ENCODE results near the gene RNF126. TPM values are rescaled to one million over a fixed set of nuclear protein-coding genes. Genes with fewer than 3 reads are reported as not detected.
"Not testable (repeated sequence)": the region's sequence is repeated elsewhere in the genome, so short reads cannot be mapped to it uniquely, and the experiment has no call there.

Gene RNF126
- polyA plus RNA-seq, 1 donor (not counting 4 experiments of a cell fraction or from before 2014, with no cell fraction given) = 8.2 TPM

DNA sequence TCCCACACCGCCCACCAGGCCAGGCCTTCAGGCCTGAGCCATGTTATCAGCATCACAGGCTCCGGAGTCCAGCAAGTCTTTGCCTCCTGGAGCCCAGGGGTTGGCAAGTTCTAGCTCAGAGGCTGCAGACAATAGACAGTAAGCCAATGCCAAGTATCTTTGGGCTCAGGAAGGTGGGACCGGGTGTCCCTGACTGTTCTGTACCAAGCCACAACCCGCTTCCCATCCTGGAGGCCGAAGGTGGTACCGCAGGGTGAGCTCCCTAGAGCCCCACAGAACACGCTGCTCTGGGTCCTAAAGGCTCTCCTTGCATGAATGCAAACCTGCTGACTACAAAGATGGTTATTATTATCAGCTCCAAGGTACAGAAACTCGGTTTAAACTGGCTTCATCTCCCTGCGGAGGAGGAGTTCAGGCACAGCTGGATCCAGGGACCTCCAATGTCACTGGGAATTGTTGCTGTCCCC lies 7.6 kb upstream of the RNF126 start:
- H3K4me1 ChIP-seq (ENCODE audit: control insufficient read depth, extremely low read depth, insufficient read depth, low read length) = peaks cover 3% of the 10 kb centered on the region
- H3K4me3 ChIP-seq (ENCODE audit: control insufficient read depth in 2 of 3, extremely low read depth in 1 of 3, insufficient read depth in 2 of 3, low read depth in 1 of 3, low read length in 3 of 3) = no peak overlapping the region
- dilution Hi-C loops (cut with MboI; ENCODE audit: extremely low pct_ligation_motif_present, low sequenced_read_pairs) = no loop called here
- no peak overlapping the region for H3K9ac ChIP-seq (ENCODE audit: control insufficient read depth, extremely low read depth, insufficient read depth, low read length)
- no peak overlapping the region for H3K4me2 ChIP-seq (ENCODE audit: control insufficient read depth, extremely low read depth, insufficient read depth, low read depth, low read length)
- no peaks in the 10 kb centered on the region for H4K20me1 ChIP-seq (ENCODE audit: control insufficient read depth, extremely low read depth, insufficient read depth, low read length)
- no peak for DNase-seq (ENCODE audit: low read depth, low spot score)
- H3K27me3 ChIP-seq (ENCODE audit: control insufficient read depth, extremely low read depth, insufficient read depth, low read length) = no peaks in the 10 kb centered on the region
- H3K9me3 ChIP-seq (ENCODE audit: control insufficient read depth, low read depth, low read length) = no peaks in the 10 kb centered on the region
- no peaks in the 10 kb centered on the region for H3K79me2 ChIP-seq (ENCODE audit: control insufficient read depth, insufficient read depth, low read length)
- no peaks in the 10 kb centered on the region for H3K9me1 ChIP-seq (ENCODE audit: control insufficient read depth, extremely low read depth, insufficient read depth, low read length)
- H3K36me3 ChIP-seq (ENCODE audit: control insufficient read depth in 2 of 2, extremely low read depth in 1 of 2, insufficient read depth in 2 of 2, low read length in 2 of 2) = no peaks in the 10 kb centered on the region
- no peak overlapping the region for H3K27ac ChIP-seq (ENCODE audit: control insufficient read depth, insufficient read depth, low read length)
- no peak for TF ChIP-seq CTCF (optimal IDR thresholded peaks at IDR 0.05 in 1 of 3, IDR thresholded peaks at IDR 0.05 in 1 of 3, conservative IDR thresholded peaks at IDR 0.05 in 1 of 3; ENCODE audit: extremely low read depth in 1 of 3, insufficient read depth in 2 of 3, low read length in 3 of 3)
- no peak for TF ChIP-seq EZH2 (IDR thresholded peaks at IDR 0.05; ENCODE audit: low read length)
- H2AFZ ChIP-seq (ENCODE audit: control insufficient read depth, low read length) = no peak overlapping the region
- FAIRE-seq = no peak

DNA sequence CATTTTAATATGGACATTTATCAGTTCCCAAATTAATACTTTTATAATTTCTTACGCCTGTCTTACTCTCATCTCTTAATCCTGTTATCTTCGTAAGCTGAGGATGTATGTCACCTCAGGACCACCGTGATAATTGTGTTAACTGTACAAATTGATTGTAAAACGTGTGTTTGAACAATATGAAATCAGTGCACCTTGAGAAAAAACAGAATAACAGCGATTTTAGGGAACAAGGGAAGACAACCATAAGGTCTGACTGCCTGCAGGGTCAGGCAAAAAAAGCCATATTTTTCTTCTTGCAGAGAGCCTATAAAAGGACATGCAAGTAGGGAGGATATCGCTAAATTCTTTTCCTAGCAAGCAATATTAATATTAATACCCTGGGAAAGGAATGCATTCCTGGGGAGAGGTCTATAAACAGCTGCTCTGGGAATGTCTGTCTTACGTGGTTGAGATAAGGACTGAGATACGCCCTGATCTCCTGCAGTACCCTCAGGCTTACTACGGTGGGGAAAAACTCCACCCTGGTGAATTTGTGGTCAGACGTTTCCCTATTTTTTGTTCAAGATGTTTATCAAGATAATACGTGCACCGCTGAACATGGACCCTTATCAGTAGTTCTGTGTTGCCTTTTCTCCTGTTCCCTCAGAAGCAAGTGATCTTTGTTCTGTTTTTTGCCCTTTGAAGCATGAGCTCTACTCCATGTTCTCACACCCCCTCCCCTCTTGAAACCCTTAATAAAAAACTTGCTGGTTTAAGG lies 5.8 kb upstream of the RNF126 start:
- H3K27ac ChIP-seq (ENCODE audit: control insufficient read depth, insufficient read depth, low read length); H3K9me1 ChIP-seq (ENCODE audit: control insufficient read depth, extremely low read depth, insufficient read depth, low read length); H3K9ac ChIP-seq (ENCODE audit: control insufficient read depth, extremely low read depth, insufficient read depth, low read length); H3K4me2 ChIP-seq (ENCODE audit: control insufficient read depth, extremely low read depth, insufficient read depth, low read depth, low read length); H3K79me2 ChIP-seq (ENCODE audit: control insufficient read depth, insufficient read depth, low read length); H3K27me3 ChIP-seq (ENCODE audit: control insufficient read depth, extremely low read depth, insufficient read depth, low read length); H3K9me3 ChIP-seq (ENCODE audit: control insufficient read depth, low read depth, low read length); H2AFZ ChIP-seq (ENCODE audit: control insufficient read depth, low read length); H3K4me1 ChIP-seq (ENCODE audit: control insufficient read depth, extremely low read depth, insufficient read depth, low read length); H3K36me3 ChIP-seq (ENCODE audit: control insufficient read depth in 2 of 2, extremely low read depth in 1 of 2, insufficient read depth in 2 of 2, low read length in 2 of 2); H4K20me1 ChIP-seq (ENCODE audit: control insufficient read depth, extremely low read depth, insufficient read depth, low read length); dilution Hi-C loops (cut with MboI; ENCODE audit: extremely low pct_ligation_motif_present, low sequenced_read_pairs); DNase-seq (ENCODE audit: low read depth, low spot score); FAIRE-seq; H3K4me3 ChIP-seq (ENCODE audit: control insufficient read depth in 2 of 3, extremely low read depth in 1 of 3, insufficient read depth in 2 of 3, low read depth in 1 of 3, low read length in 3 of 3): not testable (repeated sequence)

DNA sequence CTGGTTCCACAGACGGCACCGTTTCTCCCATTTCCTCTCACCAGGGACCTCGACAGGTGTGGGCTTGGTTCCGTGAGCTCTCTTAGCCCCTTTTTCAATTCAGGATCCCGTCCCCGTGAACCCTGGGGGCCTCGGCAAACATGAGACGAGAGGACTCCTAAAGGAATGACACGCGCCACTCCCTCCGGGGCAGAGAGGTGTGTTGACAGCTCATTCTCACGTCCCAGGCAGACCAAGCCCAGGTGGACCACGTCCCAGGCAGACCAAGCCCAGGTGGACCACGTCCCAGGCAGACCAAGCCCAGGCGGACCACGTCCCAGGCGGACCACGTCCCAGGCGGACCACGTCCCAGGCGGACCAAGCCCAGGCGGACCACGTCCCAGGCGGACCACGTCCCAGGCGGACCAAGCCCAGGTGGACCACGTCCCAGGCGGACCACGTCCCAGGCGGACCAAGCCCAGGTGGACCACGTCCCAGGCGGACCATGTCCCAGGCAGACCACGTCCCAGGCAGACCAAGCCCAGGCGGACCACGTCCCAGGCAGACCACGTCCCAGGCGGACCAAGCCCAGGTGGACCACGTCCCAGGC lies 4.1 kb upstream of the RNF126 start:
- FAIRE-seq; dilution Hi-C loops (cut with MboI; ENCODE audit: extremely low pct_ligation_motif_present, low sequenced_read_pairs); H3K27me3 ChIP-seq (ENCODE audit: control insufficient read depth, extremely low read depth, insufficient read depth, low read length); H3K27ac ChIP-seq (ENCODE audit: control insufficient read depth, insufficient read depth, low read length); DNase-seq (ENCODE audit: low read depth, low spot score); H4K20me1 ChIP-seq (ENCODE audit: control insufficient read depth, extremely low read depth, insufficient read depth, low read length); H3K4me2 ChIP-seq (ENCODE audit: control insufficient read depth, extremely low read depth, insufficient read depth, low read depth, low read length); H3K9me1 ChIP-seq (ENCODE audit: control insufficient read depth, extremely low read depth, insufficient read depth, low read length); H3K36me3 ChIP-seq (ENCODE audit: control insufficient read depth in 2 of 2, extremely low read depth in 1 of 2, insufficient read depth in 2 of 2, low read length in 2 of 2); H3K9ac ChIP-seq (ENCODE audit: control insufficient read depth, extremely low read depth, insufficient read depth, low read length); H3K4me3 ChIP-seq (ENCODE audit: control insufficient read depth in 2 of 3, extremely low read depth in 1 of 3, insufficient read depth in 2 of 3, low read depth in 1 of 3, low read length in 3 of 3); H3K9me3 ChIP-seq (ENCODE audit: control insufficient read depth, low read depth, low read length); H2AFZ ChIP-seq (ENCODE audit: control insufficient read depth, low read length): not testable (repeated sequence)
- Histone ChIP-seq H3K79me2 (ENCODE audit: control insufficient read depth, insufficient read depth, low read length) (peaks cover 11% of the 10 kb centered on the region), H3K4me1 (ENCODE audit: control insufficient read depth, extremely low read depth, insufficient read depth, low read length) (peaks cover 12% of the 10 kb centered on the region)
